ENCODE results near the gene WDR59. TPM values are rescaled to one million over a fixed set of nuclear protein-coding genes. Genes with fewer than 3 reads are reported as not detected.
A peak's percentile ranks its signal among the peaks of the same experiment; 100 is the strongest.

Gene WDR59
- total and polyA plus RNA-seq, 2 of the 4 experiments (the other 2 are of a cell fraction) = 29.4 to 44.6 TPM

GRCh38 chr16:74868501-74868900 is 116.4 kb downstream of the WDR59 start:
- H2BK120ac ChIP-seq (ENCODE audit: low read depth, low read length) = no peak overlapping the region
- H2BK20ac ChIP-seq (ENCODE audit: low read depth, low read length) = no peak overlapping the region
- no peak overlapping the region for H2AK5ac ChIP-seq (ENCODE audit: low read depth, low read length)
- no peak overlapping the region for H3K18ac ChIP-seq (ENCODE audit: low read depth, low read length)
- no peak overlapping the region for H3K23ac ChIP-seq (ENCODE audit: low read depth, low read length)
- dilution Hi-C loops (cut with HindIII; ENCODE audit: low sequenced_read_pairs, unreplicated experiment) (no loop called here), intact Hi-C loops (cut with micrococcal nuclease) (no loop called here), in situ Hi-C loops (cut with MboI; ENCODE audit: low sequenced_read_pairs) (no loop called here)
- H3K4me2 ChIP-seq (ENCODE audit: low read depth, low read length) = no peak overlapping the region
- H2BK5ac ChIP-seq (ENCODE audit: low read depth, low read length, poor library complexity, severe bottlenecking) = no peak overlapping the region
- no peak overlapping the region for H3K4ac ChIP-seq (ENCODE audit: low read depth, low read length)
- H3K14ac ChIP-seq (replicated peaks; ENCODE audit: low read depth, low read length) = 0 out of 2 replicates have a peak overlapping the region, but pooled peaks have one; percentile 19
- H4K5ac ChIP-seq (ENCODE audit: low read depth, low read length) = no peak overlapping the region
- no peak overlapping the region for H2AK9ac ChIP-seq (replicated peaks; ENCODE audit: low read depth, low read length, poor library complexity)
- no peak overlapping the region for H4K91ac ChIP-seq (ENCODE audit: insufficient read depth, low read depth, low read length)
- no peaks in the 10 kb centered on the region for H3K27me3 ChIP-seq (ENCODE audit: control insufficient read depth, insufficient read depth, low read length)
- H3K79me1 ChIP-seq (ENCODE audit: low read depth in 1 of 2, low read length in 2 of 2) = no peaks in the 10 kb centered on the region
- ATAC-seq (ENCODE audit: low read depth) = peak; percentile 42; the same call in 1 of the 2 replicates
- H3K36me3 ChIP-seq (ENCODE audit: control insufficient read depth, insufficient read depth, low read length) = peaks cover 1% of the 10 kb centered on the region; the same call in 1 of the 2 replicates
- H3K27ac ChIP-seq (ENCODE audit: insufficient read depth, low read length) = no peak overlapping the region
- H3K9ac ChIP-seq (ENCODE audit: low read depth, low read length) = no peak overlapping the region
- BruUV-seq (replicated peaks) = no TSS peak
- no peaks in the 10 kb centered on the region for H3K9me1 ChIP-seq (ENCODE audit: insufficient read depth, low read length)
- no peaks in the 10 kb centered on the region for H3K4me1 ChIP-seq (ENCODE audit: control insufficient read depth, insufficient read depth, low read length)
- POLR2A ChIA-PET (ENCODE audit: unreplicated experiment) = no interaction called here
- WGBS, 2 experiments (ENCODE audit: extremely low coverage in 2 of 2, insufficient read length in 1 of 2) = no CpG with 5 or more reads among the region's 6 CpGs
- no peak overlapping the region for H2AFZ ChIP-seq (replicated peaks; ENCODE audit: low read length, poor library complexity)
- no peak overlapping the region for H3K4me3 ChIP-seq (ENCODE audit: insufficient read depth, low read depth, low read length)
- DNase-seq = peak; percentile 48
- CTCF ChIA-PET = interaction anchor here (0.5 to 1.1 kb wide), 2 partner anchors 14 to 177 kb away, joined by 3 to 4 read pairs; no protein-coding TSS in a partner anchor
- no peak overlapping the region for H3K56ac ChIP-seq (ENCODE audit: extremely low read depth, insufficient read depth, low read length)
- no peak overlapping the region for H4K8ac ChIP-seq (ENCODE audit: low read depth in 2 of 2, low read length in 2 of 2)
- no peaks in the 10 kb centered on the region for H3K9me3 ChIP-seq (ENCODE audit: control insufficient read depth, insufficient read depth, low read length)
- H2BK15ac ChIP-seq (ENCODE audit: low read depth, low read length) = no peak overlapping the region
- no peaks in the 10 kb centered on the region for H4K20me1 ChIP-seq (ENCODE audit: insufficient read depth, low read length)
- TF ChIP-seq SMC3 (IDR thresholded peaks at IDR 0.05; ENCODE audit: low read depth, low read length) = no peak
- TF ChIP-seq MAFK (IDR thresholded peaks at IDR 0.05; ENCODE audit: low read depth, low read length) = no peak
- no peak for TF ChIP-seq MXI1 (IDR thresholded peaks at IDR 0.05; ENCODE audit: borderline replicate concordance, low read depth, low read length)
- no peak for TF ChIP-seq CEBPB (IDR thresholded peaks at IDR 0.05; ENCODE audit: low read depth, low read length)
- no peak for TF ChIP-seq RFX5 (IDR thresholded peaks at IDR 0.05; ENCODE audit: low read depth, low read length)

Measured in IMR-90 (cell line).